Measurements from ENCODE around the gene KHK.

The KHK gene

GRCh38 chr2:27126252-27126710, 39.7 kb downstream of the KHK start:
- no peak for DNase-seq (ENCODE audit: low read depth in 2 of 2, low spot score in 1 of 2)

- DNase-seq (ENCODE audit: low read depth in 2 of 2, low spot score in 1 of 2) = no peak
Measured at GRCh38 chr2:27127883-27128667, 41.5 kb downstream of the KHK start.

- no peak for DNase-seq (ENCODE audit: low read depth in 2 of 2, low spot score in 1 of 2)
Measured at GRCh38 chr2:27128668-27129571, 42.3 kb downstream of the KHK start.

- no peak for DNase-seq (ENCODE audit: low read depth in 2 of 2, low spot score in 1 of 2)
Measured at GRCh38 chr2:27130396-27130795, 43.8 kb downstream of the KHK start.

GRCh38 chr2:27131429-27131828, 44.9 kb downstream of the KHK start:
- DNase-seq (ENCODE audit: low read depth in 2 of 2, low spot score in 1 of 2) = no peak

- DNase-seq (ENCODE audit: low read depth in 2 of 2, low spot score in 1 of 2) = no peak
Measured at GRCh38 chr2:27133195-27133875, 46.8 kb downstream of the KHK start.

GRCh38 chr2:27133905-27134780, 47.6 kb downstream of the KHK start, which contains the start of gene PREB:
PREB (minus strand) TSS chr2:27134636; CDS start chr2:27134421, 215 bp downstream.
- DNase-seq (ENCODE audit: low read depth in 2 of 2, low spot score in 1 of 2) = peak; percentile 93 to 97

GRCh38 chr2:27134781-27135477, 48.4 kb downstream of the KHK start:
- no peak for DNase-seq (ENCODE audit: low read depth in 2 of 2, low spot score in 1 of 2)

- no peak for DNase-seq (ENCODE audit: low read depth in 2 of 2, low spot score in 1 of 2)
Measured at GRCh38 chr2:27135478-27135955, 48.9 kb downstream of the KHK start.

- DNase-seq (ENCODE audit: low read depth in 2 of 2, low spot score in 1 of 2) = no peak
Measured at GRCh38 chr2:27136751-27137150, 50.2 kb downstream of the KHK start.

GRCh38 chr2:27137322-27137935, 50.9 kb downstream of the KHK start:
- no peak for DNase-seq (ENCODE audit: low read depth in 2 of 2, low spot score in 1 of 2)

GRCh38 chr2:27138111-27138510, 51.5 kb downstream of the KHK start:
- DNase-seq (ENCODE audit: low read depth in 2 of 2, low spot score in 1 of 2) = no peak

GRCh38 chr2:27139310-27139709, 52.7 kb downstream of the KHK start, which contains the start of gene PRR30:
PRR30 (minus strand) TSS chr2:27139410; CDS start chr2:27138329, 1,081 bp downstream.
- no peak for DNase-seq (ENCODE audit: low read depth in 2 of 2, low spot score in 1 of 2)

- DNase-seq (ENCODE audit: low read depth in 2 of 2, low spot score in 1 of 2) = no peak
Measured at GRCh38 chr2:27143285-27143684, 56.7 kb downstream of the KHK start.

GRCh38 chr2:27145682-27146081, 59.1 kb downstream of the KHK start:
- DNase-seq (ENCODE audit: low read depth in 2 of 2, low spot score in 1 of 2) = no peak

GRCh38 chr2:27147935-27148334, 61.4 kb downstream of the KHK start:
- no peak for DNase-seq (ENCODE audit: low read depth in 2 of 2, low spot score in 1 of 2)

GRCh38 chr2:27148801-27149439, 62.3 kb downstream of the KHK start, which contains the start of gene TCF23:
TCF23 (plus strand) TSS chr2:27149004; CDS start chr2:27149134, 130 bp downstream.
- DNase-seq (ENCODE audit: low read depth in 2 of 2, low spot score in 1 of 2) = no peak

- no peak for DNase-seq (ENCODE audit: low read depth in 2 of 2, low spot score in 1 of 2)
Measured at GRCh38 chr2:27149570-27150405, 63.2 kb downstream of the KHK start.
